Regular cardiac myocyte (primary cell): Measurements from ENCODE around the gene MAP2K1. TPM values are rescaled to one million over a fixed set of nuclear protein-coding genes. Genes with fewer than 3 reads are reported as not detected.

ENCODE experiments used
- total RNA-seq: library from RNA; depleted of rRNA; stranded (reverse); fragments of >200 nt; gene quantifications from 2 replicates; pipeline ENCODE4 v1.2.3, GENCODE V29; 2014

MAP2K1 gene
- 61.4 and 88.2 TPM in 2 replicates for total RNA-seq

GRCh38 chr15:66386204-66387123 is at the start of gene MAP2K1:
Gene MAP2K1, plus strand, starts transcription at chr15:66386912. Its CDS starts 436 bp downstream, at chr15:66387348.

GRCh38 chr15:66356359-66357236 is 30.1 kb upstream of the MAP2K1 start, which contains the start of gene TIPIN:
Gene TIPIN, minus strand, starts transcription at chr15:66356685. Its CDS starts 3,738 bp downstream, at chr15:66352947.

GRCh38 chr15:66497502-66498455 is 111.1 kb downstream of the MAP2K1 start, which contains the start of gene SNAPC5:
Gene SNAPC5, minus strand, starts transcription at chr15:66497762. Its CDS starts 31 bp downstream, at chr15:66497731.

GRCh38 chr15:66504563-66505429 is 118.1 kb downstream of the MAP2K1 start, which contains the start of the genes RPL4 and ZWILCH:
Gene RPL4, minus strand, starts transcription at chr15:66504855. Its CDS starts 65 bp downstream, at chr15:66504790.
Gene ZWILCH, plus strand, starts transcription at chr15:66505326. Its CDS starts 13 bp downstream, at chr15:66505339.

Other genes with a start within 250 kb of the MAP2K1 start
- gene MEGF11, start 133.2 kb upstream of the MAP2K1 start, total RNA-seq = not detected in 2 replicates
- gene DIS3L, start 93.3 kb upstream of the MAP2K1 start, total RNA-seq = 15.0 and 24.5 TPM in 2 replicates
- gene TIPIN, start 30.2 kb upstream of the MAP2K1 start, total RNA-seq = 13.0 and 20.7 TPM in 2 replicates
- gene SNAPC5, start 110.8 kb downstream of the MAP2K1 start, total RNA-seq = 25.5 and 28.5 TPM in 2 replicates
- 3,009 and 3,253 TPM in 2 replicates for gene RPL4, start 117.9 kb downstream of the MAP2K1 start, total RNA-seq
- 14.4 and 57.3 TPM in 2 replicates for gene ZWILCH, start 118.4 kb downstream of the MAP2K1 start, total RNA-seq
- gene LCTL, start 179.1 kb downstream of the MAP2K1 start, total RNA-seq = 4.8 and 10.9 TPM in 2 replicates